ENCODE data around the gene VAMP5.

Gene VAMP5

DNA sequence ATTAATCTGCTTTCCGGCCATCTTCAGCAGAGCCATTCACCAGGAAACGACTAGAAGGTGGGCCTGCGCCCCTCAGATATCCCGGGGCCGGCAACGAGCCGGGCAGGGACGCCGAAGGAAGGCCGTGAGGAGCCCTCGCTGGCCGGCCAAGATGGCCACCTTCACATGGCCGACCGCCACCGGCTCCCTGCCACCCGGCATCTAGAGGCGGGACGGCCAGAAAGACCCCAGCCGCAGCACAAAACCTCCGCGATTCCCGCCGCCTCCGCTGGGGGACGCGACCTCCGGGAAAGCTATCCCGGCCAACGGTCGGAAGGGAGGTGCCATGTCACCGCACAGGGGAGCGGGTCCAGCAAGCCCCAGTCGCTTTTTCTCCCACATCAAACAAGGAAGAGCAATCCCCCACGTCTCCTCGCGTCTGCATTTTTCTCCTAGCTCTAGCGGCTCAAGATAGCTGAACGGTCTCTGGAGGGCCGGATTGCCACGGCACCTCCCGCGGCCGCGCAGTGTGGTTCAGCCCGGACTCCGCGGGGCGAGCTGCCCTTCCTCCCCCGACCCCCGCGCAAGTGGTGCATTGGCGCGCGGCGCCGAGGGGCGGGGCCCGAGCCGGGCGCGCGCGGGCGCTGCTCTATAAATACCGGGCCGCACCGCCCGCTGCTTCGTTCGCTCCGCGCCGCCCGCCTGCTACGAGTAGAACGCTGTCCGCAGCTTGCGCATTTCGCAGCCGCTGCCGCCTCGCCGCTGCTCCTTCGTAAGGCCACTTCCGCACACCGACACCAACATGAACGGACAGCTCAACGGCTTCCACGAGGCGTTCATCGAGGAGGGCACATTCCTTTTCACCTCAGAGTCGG is 45.5 kb upstream of the VAMP5 start, which contains the start of gene MAT2A:
Gene MAT2A, plus strand, starts transcription at position 662 of the 854 bp plus-strand sequence. Its CDS starts 120 bp downstream, at position 782.
- CTCF ChIA-PET = interaction anchor here (0.6 to 1.4 kb wide), 6 partner anchors 13 to 118 kb away, joined by 4 to 5 read pairs (median 4); no protein-coding TSS in a partner anchor
- DNase-seq (ENCODE audit: extremely low spot score) = peak; percentile 91
- no peak for TF ChIP-seq SUZ12 (IDR thresholded peaks at IDR 0.05)
- TF ChIP-seq LEF1 (IDR thresholded peaks at IDR 0.05; ENCODE audit: borderline replicate concordance) = peak; percentile 68; the same call in 1 of the 2 replicates
- peak; percentile 80 for TF ChIP-seq BHLHE40 (IDR thresholded peaks at IDR 0.05; ENCODE audit: borderline replicate concordance)
- no peak for TF ChIP-seq ZNF384 (IDR thresholded peaks at IDR 0.05)
- TF ChIP-seq ELF4 (IDR thresholded peaks at IDR 0.05) = peak; percentile 85
- TF ChIP-seq NFRKB (IDR thresholded peaks at IDR 0.05) = peak; percentile 89
- peak; percentile 80 for TF ChIP-seq L3MBTL2 (conservative IDR thresholded peaks at IDR 0.05)
- TF ChIP-seq FOXM1 (IDR thresholded peaks at IDR 0.05; ENCODE audit: borderline replicate concordance) = peak; percentile 47; the same call in 1 of the 2 replicates
- no peak for TF ChIP-seq SP1 (IDR thresholded peaks at IDR 0.05)
- POLR2A ChIA-PET = interaction anchor here (0.6 to 5.4 kb wide), 46 partner anchors 9 to 568 kb away, joined by 3 to 105 read pairs (median 4); partner anchors contain the start of genes C2orf68, GGCX, KCMF1 and RETSAT

DNA sequence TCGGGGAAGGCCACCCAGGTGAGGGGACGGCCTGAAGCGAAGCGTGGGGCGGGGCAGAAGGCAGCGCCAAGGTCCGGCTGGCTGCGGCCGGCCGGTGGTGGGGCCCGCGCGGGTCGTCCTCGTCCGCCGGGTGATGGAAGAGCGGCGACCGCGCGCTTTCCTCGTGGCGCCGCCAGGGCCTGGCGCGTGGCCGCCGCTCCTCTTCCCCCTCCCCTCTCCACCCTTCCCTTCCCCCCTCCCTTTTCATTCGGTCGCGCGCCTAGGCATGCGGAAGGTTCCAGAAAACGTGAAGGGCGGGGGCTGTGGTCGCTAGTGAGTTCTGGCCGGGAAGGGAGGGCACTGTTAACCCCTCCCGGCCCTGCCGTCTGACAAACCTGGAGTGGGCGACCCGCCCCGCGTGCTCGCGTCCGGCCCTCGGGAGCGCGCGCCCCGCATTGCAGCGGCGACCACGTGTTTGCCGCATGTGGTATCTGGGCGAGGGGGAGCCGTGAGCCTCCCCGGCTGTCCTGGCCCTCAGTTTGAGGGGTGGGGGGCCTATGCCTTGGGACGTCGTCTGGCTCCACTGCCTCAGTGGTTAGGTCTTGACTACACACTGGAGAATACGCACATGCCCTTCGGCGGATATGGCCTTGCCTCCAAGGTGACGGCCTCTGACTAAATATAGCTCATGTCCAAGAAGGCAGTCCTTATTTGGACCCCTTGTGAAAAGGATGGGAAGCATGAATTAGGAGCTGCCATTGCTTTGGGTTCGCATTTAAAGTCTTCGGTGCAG is 44.7 kb upstream of the VAMP5 start:
- DNase-seq (ENCODE audit: extremely low spot score) = peak; percentile 49
- ChIA-PET CTCF (interaction anchor here (0.6 to 1.5 kb wide), 7 partner anchors 13 to 119 kb away, joined by 3 to 5 read pairs (median 4); no protein-coding TSS in a partner anchor), POLR2A (interaction anchor here (0.7 to 5.4 kb wide), 41 partner anchors 10 to 185 kb away, joined by 3 to 105 read pairs (median 4); partner anchors contain the start of genes C2orf68, GGCX, RETSAT and RNF181)
- TF ChIP-seq TARDBP (IDR thresholded peaks at IDR 0.05) (no peak), CTBP1 (IDR thresholded peaks at IDR 0.05; ENCODE audit: borderline replicate concordance) (no peak), LEF1 (IDR thresholded peaks at IDR 0.05; ENCODE audit: borderline replicate concordance) (no peak), ARNT (IDR thresholded peaks at IDR 0.05) (no peak), L3MBTL2 (conservative IDR thresholded peaks at IDR 0.05) (peak; percentile 92), FOXK2 (IDR thresholded peaks at IDR 0.05) (no peak), NFRKB (IDR thresholded peaks at IDR 0.05) (no peak), HDGF (IDR thresholded peaks at IDR 0.05; ENCODE audit: borderline replicate concordance) (no peak)

DNA sequence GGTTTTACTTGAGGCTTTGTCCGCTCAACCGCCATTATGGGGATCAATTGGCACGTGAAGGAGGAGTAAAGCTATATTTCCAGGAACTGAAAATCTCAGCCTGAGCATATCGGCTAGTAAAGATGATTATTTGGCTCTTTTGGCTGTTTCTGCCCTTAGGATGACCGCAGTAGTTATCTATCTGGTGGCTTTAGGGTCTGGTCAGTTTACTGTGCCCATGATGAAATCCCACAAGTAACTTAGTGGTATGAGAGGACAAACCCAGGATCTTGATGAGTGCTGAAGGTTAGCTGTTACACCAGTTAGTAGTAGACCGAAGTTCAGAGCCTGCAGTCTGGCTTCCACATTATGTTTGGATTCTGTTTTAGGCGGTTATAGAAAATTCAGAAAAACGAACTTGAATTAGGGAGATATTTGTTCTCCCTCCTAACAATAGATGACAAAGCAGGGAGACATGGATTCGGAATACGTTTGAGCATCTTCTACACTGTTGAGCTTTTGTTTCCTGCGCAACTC is 44.0 kb upstream of the VAMP5 start:
- DNase-seq (ENCODE audit: extremely low spot score) = no peak

GRCh38 chr2:85541262-85541661 is 43.0 kb upstream of the VAMP5 start:
- TF ChIP-seq ELF4 (IDR thresholded peaks at IDR 0.05) (no peak), FOXA1 (IDR thresholded peaks at IDR 0.05) (no peak), BHLHE40 (IDR thresholded peaks at IDR 0.05; ENCODE audit: borderline replicate concordance) (no peak), ZNF384 (IDR thresholded peaks at IDR 0.05) (no peak), TARDBP (IDR thresholded peaks at IDR 0.05) (no peak), SUZ12 (IDR thresholded peaks at IDR 0.05) (no peak), L3MBTL2 (conservative IDR thresholded peaks at IDR 0.05) (no peak), CTBP1 (IDR thresholded peaks at IDR 0.05; ENCODE audit: borderline replicate concordance) (no peak)
- POLR2A ChIA-PET = interaction anchor here (0.7 to 5.4 kb wide), 4 partner anchors 11 to 121 kb away, joined by 3 to 105 read pairs (median 6); partner anchors contain the start of gene SH2D6
- CTCF ChIA-PET = interaction anchor here (1.2 to 1.6 kb wide), 2 partner anchors 11 to 122 kb away, joined by 3 to 6 read pairs; no protein-coding TSS in a partner anchor
- DNase-seq (ENCODE audit: extremely low spot score) = no peak

More for the DNA sequence above, 44.0 kb upstream of the VAMP5 start:
- ChIA-PET POLR2A (interaction anchor here (0.7 to 5.4 kb wide), 17 partner anchors 10 to 120 kb away, joined by 3 to 105 read pairs (median 5); partner anchors contain the start of genes GGCX, RNF181 and SH2D6), CTCF (interaction anchor here (1.1 to 1.5 kb wide), 3 partner anchors 12 to 119 kb away, joined by 3 to 4 read pairs (median 4); no protein-coding TSS in a partner anchor)
- no peak for TF ChIP-seq FOXK2 (IDR thresholded peaks at IDR 0.05)
- TF ChIP-seq SUZ12 (IDR thresholded peaks at IDR 0.05) = no peak
- TF ChIP-seq ELF4 (IDR thresholded peaks at IDR 0.05) = no peak
- TF ChIP-seq ZNF384 (IDR thresholded peaks at IDR 0.05) = no peak
- no peak for TF ChIP-seq L3MBTL2 (conservative IDR thresholded peaks at IDR 0.05)
- TF ChIP-seq FOXA1 (IDR thresholded peaks at IDR 0.05) = no peak
- no peak for TF ChIP-seq ARNT (IDR thresholded peaks at IDR 0.05)
- TF ChIP-seq CTBP1 (IDR thresholded peaks at IDR 0.05; ENCODE audit: borderline replicate concordance) = no peak
- TF ChIP-seq FOXM1 (IDR thresholded peaks at IDR 0.05; ENCODE audit: borderline replicate concordance) = no peak
- no peak for TF ChIP-seq SP1 (IDR thresholded peaks at IDR 0.05)
- TF ChIP-seq LEF1 (IDR thresholded peaks at IDR 0.05; ENCODE audit: borderline replicate concordance) = no peak
- TF ChIP-seq NFRKB (IDR thresholded peaks at IDR 0.05) = no peak
- no peak for TF ChIP-seq BHLHE40 (IDR thresholded peaks at IDR 0.05; ENCODE audit: borderline replicate concordance)
- no peak for TF ChIP-seq PKNOX1 (IDR thresholded peaks at IDR 0.05)
- no peak for TF ChIP-seq TARDBP (IDR thresholded peaks at IDR 0.05)
- TF ChIP-seq HDGF (IDR thresholded peaks at IDR 0.05; ENCODE audit: borderline replicate concordance) = no peak

DNA sequence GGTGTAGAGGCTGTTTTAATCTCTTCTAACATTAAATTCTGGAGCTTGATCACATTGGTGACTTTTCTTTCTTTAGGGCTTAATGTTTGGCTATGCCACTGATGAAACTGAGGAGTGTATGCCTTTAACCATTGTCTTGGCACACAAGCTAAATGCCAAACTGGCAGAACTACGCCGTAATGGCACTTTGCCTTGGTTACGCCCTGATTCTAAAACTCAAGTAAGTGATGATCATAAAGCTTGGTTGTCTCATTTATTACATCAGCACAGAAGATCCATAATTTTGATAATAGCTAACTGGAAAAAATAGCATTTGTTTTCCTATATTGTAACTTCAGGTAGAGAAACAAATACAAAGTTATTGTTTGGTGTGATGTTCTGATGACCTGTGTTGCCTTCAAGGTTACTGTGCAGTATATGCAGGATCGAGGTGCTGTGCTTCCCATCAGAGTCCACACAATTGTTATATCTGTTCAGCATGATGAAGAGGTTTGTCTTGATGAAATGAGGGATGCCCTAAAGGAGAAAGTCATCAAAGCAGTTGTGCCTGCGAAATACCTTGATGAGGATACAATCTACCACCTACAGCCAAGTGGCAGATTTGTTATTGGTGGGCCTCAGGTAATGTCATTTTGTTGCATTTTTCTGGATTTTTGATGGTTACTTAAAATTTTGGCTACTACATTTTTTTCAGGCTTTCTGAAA is 42.3 kb upstream of the VAMP5 start:
- TF ChIP-seq LEF1 (IDR thresholded peaks at IDR 0.05; ENCODE audit: borderline replicate concordance) = no peak
- no peak for TF ChIP-seq CTBP1 (IDR thresholded peaks at IDR 0.05; ENCODE audit: borderline replicate concordance)
- TF ChIP-seq PKNOX1 (IDR thresholded peaks at IDR 0.05) = no peak
- TF ChIP-seq FOXK2 (IDR thresholded peaks at IDR 0.05) = no peak
- TF ChIP-seq NFRKB (IDR thresholded peaks at IDR 0.05) = no peak
- TF ChIP-seq FOXM1 (IDR thresholded peaks at IDR 0.05; ENCODE audit: borderline replicate concordance) = no peak
- no peak for TF ChIP-seq ELF4 (IDR thresholded peaks at IDR 0.05)
- TF ChIP-seq HDGF (IDR thresholded peaks at IDR 0.05; ENCODE audit: borderline replicate concordance) = no peak
- TF ChIP-seq FOXA1 (IDR thresholded peaks at IDR 0.05) = no peak
- no peak for DNase-seq (ENCODE audit: extremely low spot score)
- CTCF ChIA-PET = interaction anchor here (1.2 to 1.6 kb wide), 2 partner anchors 10 to 122 kb away, joined by 3 to 6 read pairs; no protein-coding TSS in a partner anchor
- POLR2A ChIA-PET = interaction anchor here (0.9 to 5.4 kb wide), 2 partner anchors 10 to 122 kb away, joined by 3 to 105 read pairs; partner anchors contain the start of gene SH2D6

Data from HEK293T (cell line).